Neural cell (in vitro differentiated cells): Measurements from ENCODE around the gene PYHIN1. TPM values are rescaled to one million over a fixed set of nuclear protein-coding genes. Genes with fewer than 3 reads are reported as not detected.

Experiments used
- H2AFZ ChIP-seq: fragments of 200-600, 300-800 bp; sonication (generic), shearing (Covaris generic); 2 replicates; pipeline ENCODE4 v1.6.0; 2014; ENCODE audit warnings: low read depth, mild to moderate bottlenecking, antibody characterized with exemption, low read length, moderate library complexity
- H3F3A ChIP-seq: fragments of 200-600 bp; shearing (Covaris generic); 2 replicates; pipeline ENCODE4 v1.6.1; 2016; ENCODE audit warnings: mild to moderate bottlenecking, moderate library complexity, mixed read lengths, antibody characterized with exemption, low read length; ENCODE audit not compliant: insufficient read depth, poor library complexity, severe bottlenecking
- H3K27ac ChIP-seq: fragments of 200-600, 300-800 bp; sonication (generic), shearing (Covaris generic); 2 replicates; pipeline ENCODE4 v1.5.1; 2014; ENCODE audit warnings: mild to moderate bottlenecking, low read length, moderate library complexity
- H3K27me3 ChIP-seq: fragments of 300-800, 200-600 bp; sonication (generic), shearing (Covaris generic); 2 replicates; pipeline ENCODE4 v1.6.0; 2014; ENCODE audit warnings: mild to moderate bottlenecking, low read depth, low read length, moderate library complexity; ENCODE audit not compliant: insufficient read depth
- H3K36me3 ChIP-seq: fragments of 300-800, 200-600 bp; sonication (generic), shearing (Covaris generic); 2 replicates; pipeline ENCODE4 v1.5.1; 2014; ENCODE audit warnings: mild to moderate bottlenecking, antibody characterized with exemption, low read length, moderate library complexity; ENCODE audit not compliant: insufficient read depth
- H3K4me2 ChIP-seq: fragments of 300-800, 200-600 bp; sonication (generic), shearing (Covaris generic); 2 replicates; pipeline ENCODE4 v1.6.0; 2014; ENCODE audit warnings: mild to moderate bottlenecking, low read length
- H3K4me3 ChIP-seq: fragments of 300-800, 200-600 bp; sonication (generic), shearing (Covaris generic); 2 replicates; pipeline ENCODE4 v1.5.1; 2014; ENCODE audit warnings: mild to moderate bottlenecking, low read length, moderate library complexity
- H3K79me2 ChIP-seq: fragments of 200-600 bp; shearing (Covaris generic); replicated peaks from 2 replicates; pipeline ENCODE4 v1.6.0; 2014; ENCODE audit warnings: mild to moderate bottlenecking, low read length, moderate library complexity; ENCODE audit not compliant: insufficient read depth
- H3K9ac ChIP-seq: fragments of 300-800, 200-600 bp; sonication (generic), shearing (Covaris generic); 2 replicates; pipeline ENCODE4 v1.6.1; 2016; ENCODE audit warnings: mild to moderate bottlenecking, low read length, mixed read lengths
- H3K9me2 ChIP-seq: fragments of 200-600 bp; shearing (Covaris generic); 2 replicates; pipeline ENCODE4 v1.6.1; 2016; ENCODE audit warnings: mild to moderate bottlenecking, low read length, mixed read lengths; ENCODE audit not compliant: insufficient read depth
- H3K9me3 ChIP-seq: fragments of 200-600, 300-800 bp; sonication (generic), shearing (Covaris generic); 2 replicates; pipeline ENCODE4 v1.6.1; 2016; ENCODE audit warnings: mild to moderate bottlenecking, mixed run types, low read length, moderate library complexity, mixed read lengths
- H4K20me1 ChIP-seq: fragments of 200-600 bp; shearing (Covaris generic); 2 replicates; pipeline ENCODE4 v1.6.1; 2016; ENCODE audit warnings: mild to moderate bottlenecking, mixed run types; ENCODE audit not compliant: insufficient read depth
- CTCF ChIP-seq: fragments of 450-650 bp; IDR thresholded peaks from 2 replicates; pipeline ENCODE4 v1.5.1; 2014; ENCODE audit warnings: antibody characterized with exemption, mild to moderate bottlenecking, moderate library complexity; ENCODE audit not compliant: poor library complexity, severe bottlenecking
- EP300 ChIP-seq: fragments of 450-650 bp; conservative IDR thresholded peaks from 2 replicates; pipeline ENCODE4 v1.6.1; 2014; ENCODE audit warnings: antibody characterized with exemption, mild to moderate bottlenecking, moderate library complexity; ENCODE audit not compliant: poor library complexity, severe bottlenecking
- EZH2 ChIP-seq: fragments of 200-600, 300-800 bp; shearing (Covaris generic), sonication (generic); IDR thresholded peaks from 2 replicates; pipeline ENCODE4 v1.6.1; 2014; ENCODE audit warnings: antibody characterized with exemption, low read length, borderline replicate concordance, mild to moderate bottlenecking; ENCODE audit not compliant: insufficient read depth, poor library complexity, severe bottlenecking
- MXI1 ChIP-seq: fragments of 450-650 bp; conservative IDR thresholded peaks from 2 replicates; pipeline ENCODE4 v1.6.1; 2014; ENCODE audit warnings: antibody characterized with exemption, mild to moderate bottlenecking; ENCODE audit not compliant: poor library complexity, severe bottlenecking
- POLR2AphosphoS5 ChIP-seq: IDR thresholded peaks from 2 replicates; pipeline ENCODE4 v1.6.1; 2012
- RAD21 ChIP-seq: fragments of 450-650 bp; conservative IDR thresholded peaks from 2 replicates; pipeline ENCODE4 v1.6.1; 2014; ENCODE audit warnings: antibody characterized with exemption, mild to moderate bottlenecking, moderate library complexity
- REST ChIP-seq: IDR thresholded peaks from 2 replicates; pipeline ENCODE4 v1.6.1; 2012; ENCODE audit warnings: borderline replicate concordance
- SMC3 ChIP-seq: fragments of 450-650 bp; conservative IDR thresholded peaks from 2 replicates; pipeline ENCODE4 v1.6.1; 2014; ENCODE audit warnings: antibody characterized with exemption, mild to moderate bottlenecking, moderate library complexity; ENCODE audit not compliant: poor library complexity
- TAF1 ChIP-seq: IDR thresholded peaks from 2 replicates; pipeline ENCODE4 v1.6.1; 2012; ENCODE audit warnings: low read depth
- polyA plus RNA-seq: library from polyadenylated mRNA; depleted of rRNA; stranded (reverse); fragments of >200 nt; gene quantifications from 2 replicates; pipeline ENCODE4 v1.2.3, GENCODE V29; 2014

PYHIN1 gene
- polyA plus RNA-seq, 1 donor from 2014 or later, result not detected

GRCh38 chr1:158972841-158973240 lies 41.5 kb downstream of the PYHIN1 start:
- H3K27ac ChIP-seq, result no peak overlapping the region
- H3K4me2 ChIP-seq, result no peak overlapping the region
- H3K27me3 ChIP-seq, result no peaks in the 10 kb centered on the region
- H3K4me3 ChIP-seq, result no peak overlapping the region
- TF ChIP-seq TAF1 (no peak), EP300 (no peak), MXI1 (no peak), CTCF (no peak), SMC3 (no peak), POLR2AphosphoS5 (no peak), EZH2 (no peak), RAD21 (no peak), REST (no peak)
- no peaks in the 10 kb centered on the region for H3K36me3 ChIP-seq
- H3K9ac ChIP-seq, result no peak overlapping the region
- no peak overlapping the region for H2AFZ ChIP-seq
- no peaks in the 10 kb centered on the region for H3K9me3 ChIP-seq
- no peaks in the 10 kb centered on the region for H3K9me2 ChIP-seq
- H4K20me1 ChIP-seq, result no peaks in the 10 kb centered on the region
- H3F3A ChIP-seq, result no peaks in the 10 kb centered on the region
- H3K79me2 ChIP-seq, result no peaks in the 10 kb centered on the region

- no peak for TF ChIP-seq RAD21
- TF ChIP-seq SMC3, result no peak
- TF ChIP-seq MXI1, result no peak
- TF ChIP-seq TAF1, result no peak
- no peak for TF ChIP-seq POLR2AphosphoS5
- TF ChIP-seq EP300, result no peak
- TF ChIP-seq EZH2, result no peak
- TF ChIP-seq REST, result no peak
- TF ChIP-seq CTCF, result no peak
- Histone ChIP-seq H4K20me1 (no peaks in the 10 kb centered on the region), H3K9ac (no peak overlapping the region), H2AFZ (no peak overlapping the region), H3K9me2 (no peaks in the 10 kb centered on the region), H3F3A (no peaks in the 10 kb centered on the region), H3K4me3 (no peak overlapping the region), H3K4me2 (no peak overlapping the region), H3K27ac (no peak overlapping the region), H3K9me3 (no peaks in the 10 kb centered on the region), H3K79me2 (no peaks in the 10 kb centered on the region), H3K27me3 (no peaks in the 10 kb centered on the region), H3K36me3 (no peaks in the 10 kb centered on the region)
Measured at GRCh38 chr1:158976219-158976618, 44.9 kb downstream of the PYHIN1 start.
